Measurements from ENCODE around the gene CLSTN2. TPM values are rescaled to one million over a fixed set of nuclear protein-coding genes. Genes with fewer than 3 reads are reported as not detected.

CLSTN2 gene
- total and polyA plus RNA-seq, 4 donors, result 0.13 to 20.6 (median 9.1) TPM

- DNase-seq (no peak), ATAC-seq (ENCODE audit: low FRiP score) (no peak)
- Histone ChIP-seq H3K4me1 (ENCODE audit: control insufficient read depth in 1 of 2, insufficient read depth in 2 of 2, low read length in 2 of 2) (no peaks in the 10 kb centered on the region), H3K4me3 (ENCODE audit: low read length in 2 of 2) (no peak overlapping the region), H3K27ac (ENCODE audit: low read depth in 1 of 2, low read length in 2 of 2) (no peak overlapping the region), H3K36me3 (ENCODE audit: control insufficient read depth in 1 of 2, insufficient read depth in 2 of 2, low read length in 1 of 2) (no peaks in the 10 kb centered on the region), H3K9me3 (ENCODE audit: control insufficient read depth, low read length) (no peaks in the 10 kb centered on the region), H3K27me3 (ENCODE audit: control insufficient read depth in 1 of 2, insufficient read depth in 2 of 2, low read length in 1 of 2) (no peaks in the 10 kb centered on the region)
- intact Hi-C loops (cut with DNase I), result no loop called here
- WGBS, 2 donors, result 71 to 88% methylated on average over 3 of the region's 3 CpGs
Measured at GRCh38 chr3:140443806-140444205, 508.8 kb downstream of the CLSTN2 start.

GRCh38 chr3:140446734-140447133 is 511.7 kb downstream of the CLSTN2 start:
- 87 to 93% methylated on average over 2 of the region's 2 CpGs for WGBS, 2 donors
- DNase-seq (no peak), ATAC-seq (ENCODE audit: low FRiP score) (no peak)
- H3K9me3 ChIP-seq (ENCODE audit: control insufficient read depth, low read length), result no peaks in the 10 kb centered on the region
- no peaks in the 10 kb centered on the region for H3K36me3 ChIP-seq (ENCODE audit: control insufficient read depth in 1 of 2, insufficient read depth in 2 of 2, low read length in 1 of 2)
- no peaks in the 10 kb centered on the region for H3K4me1 ChIP-seq (ENCODE audit: control insufficient read depth in 1 of 2, insufficient read depth in 2 of 2, low read length in 2 of 2)
- H3K27ac ChIP-seq (ENCODE audit: low read depth in 1 of 2, low read length in 2 of 2), result no peak overlapping the region
- H3K27me3 ChIP-seq (ENCODE audit: control insufficient read depth in 1 of 2, insufficient read depth in 2 of 2, low read length in 1 of 2), result no peaks in the 10 kb centered on the region
- intact Hi-C loops (cut with DNase I), result no loop called here
- no peak overlapping the region for H3K4me3 ChIP-seq (ENCODE audit: low read length in 2 of 2)

GRCh38 chr3:140447136-140447535 is 512.2 kb downstream of the CLSTN2 start:
- Histone ChIP-seq H3K4me3 (ENCODE audit: low read length in 2 of 2) (no peak overlapping the region), H3K27me3 (ENCODE audit: control insufficient read depth in 1 of 2, insufficient read depth in 2 of 2, low read length in 1 of 2) (no peaks in the 10 kb centered on the region), H3K36me3 (ENCODE audit: control insufficient read depth in 1 of 2, insufficient read depth in 2 of 2, low read length in 1 of 2) (no peaks in the 10 kb centered on the region), H3K4me1 (ENCODE audit: control insufficient read depth in 1 of 2, insufficient read depth in 2 of 2, low read length in 2 of 2) (no peaks in the 10 kb centered on the region), H3K27ac (ENCODE audit: low read depth in 1 of 2, low read length in 2 of 2) (no peak overlapping the region), H3K9me3 (ENCODE audit: control insufficient read depth, low read length) (no peaks in the 10 kb centered on the region)
- 85 to 87% methylated on average over 6 of the region's 6 CpGs for WGBS, 2 donors
- intact Hi-C loops (cut with DNase I), result no loop called here
- ATAC-seq (ENCODE audit: low FRiP score) (no peak), DNase-seq (no peak)

- Histone ChIP-seq H3K36me3 (ENCODE audit: control insufficient read depth in 1 of 2, insufficient read depth in 2 of 2, low read length in 1 of 2) (no peaks in the 10 kb centered on the region), H3K4me3 (ENCODE audit: low read length in 2 of 2) (no peak overlapping the region), H3K9me3 (ENCODE audit: control insufficient read depth, low read length) (peaks cover under 1% of the 10 kb centered on the region), H3K27me3 (ENCODE audit: control insufficient read depth in 1 of 2, insufficient read depth in 2 of 2, low read length in 1 of 2) (no peaks in the 10 kb centered on the region), H3K4me1 (ENCODE audit: control insufficient read depth in 1 of 2, insufficient read depth in 2 of 2, low read length in 2 of 2) (no peaks in the 10 kb centered on the region), H3K27ac (ENCODE audit: low read depth in 1 of 2, low read length in 2 of 2) (no peak overlapping the region)
- DNase-seq (no peak), ATAC-seq (ENCODE audit: low FRiP score) (no peak)
- intact Hi-C loops (cut with DNase I), result no loop called here
- WGBS, 2 donors, result 84 to 88% methylated on average over 3 of the region's 3 CpGs
Measured at GRCh38 chr3:140448001-140448400, 513.0 kb downstream of the CLSTN2 start.

- DNase-seq, result no peak
- H3K36me3 ChIP-seq (ENCODE audit: control insufficient read depth in 1 of 2, insufficient read depth in 2 of 2, low read length in 1 of 2), result no peaks in the 10 kb centered on the region
- WGBS, 2 donors, result 87 to 96% methylated on average over 5 of the region's 5 CpGs
- peaks cover 2% of the 10 kb centered on the region for H3K9me3 ChIP-seq (ENCODE audit: control insufficient read depth, low read length)
- no peaks in the 10 kb centered on the region for H3K27me3 ChIP-seq (ENCODE audit: control insufficient read depth in 1 of 2, insufficient read depth in 2 of 2, low read length in 1 of 2)
- no peak for ATAC-seq (ENCODE audit: low FRiP score)
- no peaks in the 10 kb centered on the region for H3K4me1 ChIP-seq (ENCODE audit: control insufficient read depth in 1 of 2, insufficient read depth in 2 of 2, low read length in 2 of 2)
- intact Hi-C loops (cut with DNase I), result no loop called here
- H3K4me3 ChIP-seq (ENCODE audit: low read length in 2 of 2), result no peak overlapping the region
- no peak overlapping the region for H3K27ac ChIP-seq (ENCODE audit: low read depth in 1 of 2, low read length in 2 of 2)
Measured at GRCh38 chr3:140449413-140450256, 514.6 kb downstream of the CLSTN2 start.

GRCh38 chr3:140453750-140454149 is 518.8 kb downstream of the CLSTN2 start:
- intact Hi-C loops (cut with DNase I), result no loop called here
- H3K9me3 ChIP-seq (ENCODE audit: control insufficient read depth, low read length), result peaks cover 2% of the 10 kb centered on the region
- no peak overlapping the region for H3K27ac ChIP-seq (ENCODE audit: low read depth in 1 of 2, low read length in 2 of 2)
- no peaks in the 10 kb centered on the region for H3K36me3 ChIP-seq (ENCODE audit: control insufficient read depth in 1 of 2, insufficient read depth in 2 of 2, low read length in 1 of 2)
- no peak for ATAC-seq (ENCODE audit: low FRiP score)
- WGBS, 2 donors, result 88 to 94% methylated on average over 2 of the region's 2 CpGs
- H3K4me3 ChIP-seq (ENCODE audit: low read length in 2 of 2), result no peak overlapping the region
- H3K4me1 ChIP-seq (ENCODE audit: control insufficient read depth in 1 of 2, insufficient read depth in 2 of 2, low read length in 2 of 2), result no peaks in the 10 kb centered on the region
- DNase-seq, result no peak
- H3K27me3 ChIP-seq (ENCODE audit: control insufficient read depth in 1 of 2, insufficient read depth in 2 of 2, low read length in 1 of 2), result no peaks in the 10 kb centered on the region

- 72 to 84% methylated on average over 5 of the region's 5 CpGs for WGBS, 2 donors
- DNase-seq, result no peak
- intact Hi-C loops (cut with DNase I), result no loop called here
Measured at GRCh38 chr3:140455521-140456214, 520.7 kb downstream of the CLSTN2 start.

GRCh38 chr3:140456974-140457373 is 522.0 kb downstream of the CLSTN2 start:
- WGBS, 2 donors, result 91 to 94% methylated on average over 3 of the region's 3 CpGs
- ATAC-seq (ENCODE audit: low FRiP score) (no peak), DNase-seq (no peak)
- Histone ChIP-seq H3K36me3 (ENCODE audit: control insufficient read depth in 1 of 2, insufficient read depth in 2 of 2, low read length in 1 of 2) (no peaks in the 10 kb centered on the region), H3K9me3 (ENCODE audit: control insufficient read depth, low read length) (peaks cover 2% of the 10 kb centered on the region), H3K4me1 (ENCODE audit: control insufficient read depth in 1 of 2, insufficient read depth in 2 of 2, low read length in 2 of 2) (no peaks in the 10 kb centered on the region), H3K27ac (ENCODE audit: low read depth in 1 of 2, low read length in 2 of 2) (no peak overlapping the region), H3K27me3 (ENCODE audit: control insufficient read depth in 1 of 2, insufficient read depth in 2 of 2, low read length in 1 of 2) (no peaks in the 10 kb centered on the region), H3K4me3 (ENCODE audit: low read length in 2 of 2) (no peak overlapping the region)
- intact Hi-C loops (cut with DNase I), result no loop called here

More at GRCh38 chr3:140455521-140456214, 520.7 kb downstream of the CLSTN2 start:
- ATAC-seq (ENCODE audit: low FRiP score), result no peak
- Histone ChIP-seq H3K27ac (ENCODE audit: low read depth in 1 of 2, low read length in 2 of 2) (no peak overlapping the region), H3K36me3 (ENCODE audit: control insufficient read depth in 1 of 2, insufficient read depth in 2 of 2, low read length in 1 of 2) (no peaks in the 10 kb centered on the region), H3K4me3 (ENCODE audit: low read length in 2 of 2) (no peak overlapping the region), H3K9me3 (ENCODE audit: control insufficient read depth, low read length) (peaks cover 2% of the 10 kb centered on the region), H3K4me1 (ENCODE audit: control insufficient read depth in 1 of 2, insufficient read depth in 2 of 2, low read length in 2 of 2) (no peaks in the 10 kb centered on the region), H3K27me3 (ENCODE audit: control insufficient read depth in 1 of 2, insufficient read depth in 2 of 2, low read length in 1 of 2) (no peaks in the 10 kb centered on the region)

GRCh38 chr3:140459462-140459861 is 524.5 kb downstream of the CLSTN2 start:
- 87 to 89% methylated on average over 8 of the region's 8 CpGs for WGBS, 2 donors
- intact Hi-C loops (cut with DNase I), result no loop called here
- ATAC-seq (ENCODE audit: low FRiP score) (no peak), DNase-seq (no peak)
- Histone ChIP-seq H3K4me3 (ENCODE audit: low read length in 2 of 2) (no peak overlapping the region), H3K4me1 (ENCODE audit: control insufficient read depth in 1 of 2, insufficient read depth in 2 of 2, low read length in 2 of 2) (no peaks in the 10 kb centered on the region), H3K27me3 (ENCODE audit: control insufficient read depth in 1 of 2, insufficient read depth in 2 of 2, low read length in 1 of 2) (no peaks in the 10 kb centered on the region), H3K9me3 (ENCODE audit: control insufficient read depth, low read length) (no peaks in the 10 kb centered on the region), H3K27ac (ENCODE audit: low read depth in 1 of 2, low read length in 2 of 2) (no peak overlapping the region), H3K36me3 (ENCODE audit: control insufficient read depth in 1 of 2, insufficient read depth in 2 of 2, low read length in 1 of 2) (no peaks in the 10 kb centered on the region)
